H1 (cell line): Measurements from ENCODE around the gene BAIAP2. TPM values are rescaled to one million over a fixed set of nuclear protein-coding genes. Genes with fewer than 3 reads are reported as not detected.

ENCODE experiments used
- CTCF ChIA-PET: fragments of 300-600 bp; sonication (Branson Sonifier 250); formaldehyde crosslinking; loops from one replicate; lab custom pipeline; 2021; ENCODE audit not compliant: partially characterized antibody; lab: Charles Lee
- POLR2A ChIA-PET: fragments of 300-600 bp; sonication (Branson Sonifier 250); formaldehyde crosslinking; loops from one replicate; lab custom pipeline; 2021; ENCODE audit warnings: inconsistent platforms; ENCODE audit not compliant: partially characterized antibody; lab: Charles Lee
- DNase-seq, 2 experiments: peaks; one replicate each; pipeline versions ENCODE4 v3.0.0 to v3.0.0-alpha.2; 2010 to 2022; ENCODE audit warnings: low spot score in 2 of 2, low read depth in 1 of 2, mixed read lengths in 1 of 2
- FAIRE-seq: peaks from 2 replicates; lab custom pipeline; 2011; peaks lifted over from hg19 to GRCh38; lab: Jason Lieb, UNC
- H2AFZ ChIP-seq: 2 replicates; pipeline ENCODE4 v1.8.1; 2012; ENCODE audit warnings: low read length, inconsistent platforms
- H2AK5ac ChIP-seq: 2 replicates; pipeline ENCODE4 v1.6.1; 2013; ENCODE audit warnings: low read depth, low read length
- H2BK120ac ChIP-seq: replicated peaks from 2 replicates; pipeline ENCODE3; 2013; ENCODE audit warnings: low read depth, low read length, inconsistent platforms
- H2BK12ac ChIP-seq: 2 replicates; pipeline ENCODE4 v1.6.1; 2013; ENCODE audit warnings: low read depth, low read length
- H2BK15ac ChIP-seq: 2 replicates; pipeline ENCODE4 v1.6.1; 2013; ENCODE audit warnings: low read length
- H2BK20ac ChIP-seq: 2 replicates; pipeline ENCODE4 v1.6.1; 2013; ENCODE audit warnings: low read length
- H2BK5ac ChIP-seq: 2 replicates; pipeline ENCODE4 v1.6.1; 2013; ENCODE audit warnings: low read depth, low read length
- H3K14ac ChIP-seq: 2 replicates; pipeline ENCODE4 v1.6.1; 2013; ENCODE audit warnings: inconsistent platforms; ENCODE audit not compliant: insufficient read length
- H3K18ac ChIP-seq: 2 replicates; pipeline ENCODE4 v1.6.1; 2013; ENCODE audit warnings: low read length; ENCODE audit errors: extremely low read depth
- H3K23ac ChIP-seq: 2 replicates; pipeline ENCODE4 v1.6.1; 2013; ENCODE audit warnings: inconsistent platforms; ENCODE audit not compliant: insufficient read length
- H3K23me2 ChIP-seq: 2 replicates; pipeline ENCODE4 v1.6.1; 2013; ENCODE audit warnings: low read depth, low read length
- H3K27ac ChIP-seq: 2 replicates; pipeline ENCODE4 v1.6.1; 2011; ENCODE audit warnings: low read depth, low read length, inconsistent platforms
- H3K27me3 ChIP-seq, 4 experiments: replicated peaks in 1 of 4; 1 replicate in 1 of 4; 2 replicates in 3 of 4; pipeline versions ENCODE4 v1.6.1 to v1.8.1; 2011 to 2013; ENCODE audit warnings: low read length in 3 of 4, mild to moderate bottlenecking in 3 of 4, inconsistent platforms in 2 of 4, mixed read lengths in 2 of 4, moderate library complexity in 1 of 4; ENCODE audit not compliant: control insufficient read depth in 3 of 4, insufficient read depth in 3 of 4; ENCODE audit errors: extremely low read depth in 1 of 4
- H3K36me3 ChIP-seq, 4 experiments: 2 replicates each; pipeline versions ENCODE4 v1.6.1 to v1.8.1; 2011 to 2013; ENCODE audit warnings: mild to moderate bottlenecking in 4 of 4, low read length in 3 of 4, moderate library complexity in 2 of 4, control low read depth in 1 of 4, inconsistent platforms in 1 of 4; ENCODE audit not compliant: insufficient read depth in 4 of 4, control insufficient read depth in 2 of 4
- H3K4ac ChIP-seq: replicated peaks from 2 replicates; pipeline ENCODE3; 2013; ENCODE audit warnings: low read length, low read depth, mixed read lengths, inconsistent platforms; ENCODE audit not compliant: insufficient read length
- H3K4me1 ChIP-seq, 4 experiments: replicated peaks in 1 of 4; 1 replicate in 1 of 4; 2 replicates in 3 of 4; pipeline versions ENCODE4 v1.6.1 to v1.8.1; 2011 to 2013; ENCODE audit warnings: low read length in 3 of 4, inconsistent platforms in 2 of 4, mixed read lengths in 1 of 4; ENCODE audit not compliant: insufficient read depth in 4 of 4, control insufficient read depth in 3 of 4
- H3K4me2 ChIP-seq, 2 experiments: 2 replicates each; pipeline versions ENCODE4 v1.6.1 to v1.8.1; 2011 to 2013; ENCODE audit warnings: low read depth in 2 of 2, low read length in 2 of 2, control low read depth in 1 of 2, inconsistent platforms in 1 of 2, mild to moderate bottlenecking in 1 of 2; ENCODE audit not compliant: insufficient read depth in 1 of 2
- H3K4me3 ChIP-seq, 4 experiments: fragments of 200-600, 300-600 bp in 1 of 4; sonication (generic), shearing (Covaris generic), sonication (Bioruptor Twin) in 1 of 4; 2 replicates each; pipeline versions ENCODE4 v1.5.1 to v1.8.1; 2011 to 2016; ENCODE audit warnings: low read length in 4 of 4, low read depth in 3 of 4, control low read depth in 2 of 4, inconsistent platforms in 2 of 4, mild to moderate bottlenecking in 2 of 4, mixed read lengths in 1 of 4, moderate library complexity in 1 of 4; ENCODE audit not compliant: insufficient read depth in 2 of 4; ENCODE audit errors: extremely low read depth in 1 of 4
- H3K56ac ChIP-seq: replicated peaks from 2 replicates; pipeline ENCODE3; 2013; ENCODE audit warnings: low read depth, mild to moderate bottlenecking, mixed read lengths, low read length, inconsistent platforms; ENCODE audit not compliant: insufficient read length
- H3K79me1 ChIP-seq: 2 replicates; pipeline ENCODE4 v1.6.1; 2013; ENCODE audit warnings: low read depth, low read length, control low read depth
- H3K79me2 ChIP-seq, 2 experiments: 2 replicates each; pipeline versions ENCODE4 v1.6.1 to v1.8.1; 2012 to 2013; ENCODE audit warnings: low read length in 2 of 2, mild to moderate bottlenecking in 2 of 2, inconsistent platforms in 1 of 2; ENCODE audit not compliant: insufficient read depth in 2 of 2, control insufficient read depth in 1 of 2
- H3K9ac ChIP-seq, 4 experiments: replicated peaks in 1 of 4; 1 replicate in 1 of 4; 2 replicates in 3 of 4; pipeline versions ENCODE4 v1.6.1 to v1.8.1; 2011 to 2013; ENCODE audit warnings: low read depth in 3 of 4, low read length in 3 of 4, control low read depth in 2 of 4, mild to moderate bottlenecking in 2 of 4, moderate library complexity in 2 of 4, inconsistent platforms in 1 of 4; ENCODE audit errors: extremely low read depth in 1 of 4
- H3K9me3 ChIP-seq, 2 experiments: 2 replicates each; pipeline versions ENCODE4 v1.6.1 to v1.8.1; 2012 to 2013; ENCODE audit warnings: mild to moderate bottlenecking in 2 of 2, moderate library complexity in 2 of 2, control low read depth in 1 of 2, inconsistent platforms in 1 of 2, low read depth in 1 of 2, low read length in 1 of 2, mixed read lengths in 1 of 2; ENCODE audit not compliant: insufficient read depth in 2 of 2
- H4K20me1 ChIP-seq, 2 experiments: replicated peaks in 1 of 2; 2 replicates each; pipeline versions ENCODE3 to v1.8.1; 2011 to 2013; ENCODE audit warnings: inconsistent platforms in 2 of 2, low read length in 2 of 2, mild to moderate bottlenecking in 1 of 2; ENCODE audit not compliant: insufficient read depth in 2 of 2, control insufficient read depth in 1 of 2
- H4K5ac ChIP-seq: 2 replicates; pipeline ENCODE4 v1.6.1; 2013; ENCODE audit warnings: low read length, low read depth, mixed read lengths, inconsistent platforms; ENCODE audit not compliant: insufficient read length
- H4K8ac ChIP-seq: 2 replicates; pipeline ENCODE4 v1.8.0; 2013; ENCODE audit warnings: mild to moderate bottlenecking, moderate library complexity, low read length, inconsistent platforms; ENCODE audit not compliant: insufficient read depth; ENCODE audit errors: extremely low read depth
- H4K91ac ChIP-seq: replicated peaks from 2 replicates; pipeline ENCODE3; 2013; ENCODE audit warnings: low read length, mixed read lengths, inconsistent platforms; ENCODE audit not compliant: insufficient read length
- BACH1 ChIP-seq: IDR thresholded peaks from 2 replicates; pipeline ENCODE4 v1.6.1; 2012; ENCODE audit warnings: low read length, improper control_type of control experiment
- BCL11A ChIP-seq, 2 experiments: IDR thresholded peaks; one replicate each; pipeline ENCODE4 v1.6.1; 2011; ENCODE audit warnings: low read depth in 2 of 2, low read length in 2 of 2, mild to moderate bottlenecking in 2 of 2
- EGR1 ChIP-seq: IDR thresholded peaks from 2 replicates; pipeline ENCODE4 v1.6.1; 2011; ENCODE audit warnings: low read depth, low read length, borderline replicate concordance
- EZH2 ChIP-seq: fragments of 200-600 bp; sonication (generic); IDR thresholded peaks from 2 replicates; pipeline ENCODE4 v1.7.1; 2012; ENCODE audit warnings: low read depth, mild to moderate bottlenecking, moderate library complexity, low read length, inconsistent platforms; ENCODE audit not compliant: severe bottlenecking
- JUN ChIP-seq: IDR thresholded peaks from 2 replicates; pipeline ENCODE4 v1.6.1; 2011; ENCODE audit warnings: low read depth, mild to moderate bottlenecking, improper control_type of control experiment, low read length
- KDM1A ChIP-seq: fragments of 200-600, 300-600 bp; sonication (generic); IDR thresholded peaks from 2 replicates; pipeline ENCODE4 v1.7.1; 2016; ENCODE audit warnings: mild to moderate bottlenecking, low read length, borderline replicate concordance
- TAF7 ChIP-seq: optimal IDR thresholded peaks from 2 replicates; pipeline ENCODE3; 2011; ENCODE audit warnings: low read depth, mild to moderate bottlenecking, inconsistent platforms, low read length, moderate library complexity, borderline replicate concordance
- TEAD4 ChIP-seq: IDR thresholded peaks from 2 replicates; pipeline ENCODE4 v1.6.1; 2012; ENCODE audit warnings: low read depth, low read length, inconsistent platforms, mixed read lengths
- WGBS, 2 experiments: shearing (Covaris generic) in 1 of 2; methylation state at CpG; one replicate each; pipeline versions ENCODE4 v1.1.6 to v1.1.7; 2013 to 2015; ENCODE audit warnings: low lambda C conversion rate in 2 of 2, mixed read lengths in 2 of 2, inconsistent platforms in 1 of 2, low coverage in 1 of 2, missing lambda C conversion rate in 1 of 2; ENCODE audit not compliant: insufficient replicate concordance in 2 of 2, insufficient coverage in 1 of 2, insufficient read length in 1 of 2; ENCODE audit errors: extremely low coverage in 1 of 2, missing lambda C conversion rate in 1 of 2; 5-methylcytosine and 5-hydroxymethylcytosine counted together
- polyA plus RNA-seq, 7 experiments: library from polyadenylated mRNA; depleted of rRNA in 3 of 7; stranded (reverse) in 5 of 7; unstranded in 2 of 7; fragments of >200 nt in 5 of 7; fragments of 200-250 nt in 2 of 7; gene quantifications; 1 replicate in 5 of 7; 2 replicates in 1 of 7; 4 replicates in 1 of 7; pipeline versions ENCODE4 v1.2.1 to v1.2.3, GENCODE V29; 2011 to 2013; ENCODE audit warnings: missing spikeins in 2 of 7, mixed read lengths in 2 of 7
- total RNA-seq: library from RNA; stranded (reverse); fragmentation: NEBNext Ultra II Directional; extraction: Animal tissue kit (Norgen Biotek cat#: 25700); gene quantifications from 2 replicates; pipeline ENCODE4 v1.2.1, GENCODE V29; 2021
- TF ChIP-seq, protein P1 (sequence below): IDR thresholded peaks from 2 replicates; pipeline ENCODE4 v1.6.1; 2012; ENCODE audit warnings: inconsistent platforms
- TF ChIP-seq, protein P2 (sequence below): IDR thresholded peaks from 2 replicates; pipeline ENCODE4 v1.6.1; 2012; ENCODE audit warnings: inconsistent platforms

The BAIAP2 gene
- total and polyA plus RNA-seq, 2 of the 8 experiments (the other 6 are each of a cell fraction or from before 2014, with no cell fraction given) = 10.0 to 22.8 TPM

DNA sequence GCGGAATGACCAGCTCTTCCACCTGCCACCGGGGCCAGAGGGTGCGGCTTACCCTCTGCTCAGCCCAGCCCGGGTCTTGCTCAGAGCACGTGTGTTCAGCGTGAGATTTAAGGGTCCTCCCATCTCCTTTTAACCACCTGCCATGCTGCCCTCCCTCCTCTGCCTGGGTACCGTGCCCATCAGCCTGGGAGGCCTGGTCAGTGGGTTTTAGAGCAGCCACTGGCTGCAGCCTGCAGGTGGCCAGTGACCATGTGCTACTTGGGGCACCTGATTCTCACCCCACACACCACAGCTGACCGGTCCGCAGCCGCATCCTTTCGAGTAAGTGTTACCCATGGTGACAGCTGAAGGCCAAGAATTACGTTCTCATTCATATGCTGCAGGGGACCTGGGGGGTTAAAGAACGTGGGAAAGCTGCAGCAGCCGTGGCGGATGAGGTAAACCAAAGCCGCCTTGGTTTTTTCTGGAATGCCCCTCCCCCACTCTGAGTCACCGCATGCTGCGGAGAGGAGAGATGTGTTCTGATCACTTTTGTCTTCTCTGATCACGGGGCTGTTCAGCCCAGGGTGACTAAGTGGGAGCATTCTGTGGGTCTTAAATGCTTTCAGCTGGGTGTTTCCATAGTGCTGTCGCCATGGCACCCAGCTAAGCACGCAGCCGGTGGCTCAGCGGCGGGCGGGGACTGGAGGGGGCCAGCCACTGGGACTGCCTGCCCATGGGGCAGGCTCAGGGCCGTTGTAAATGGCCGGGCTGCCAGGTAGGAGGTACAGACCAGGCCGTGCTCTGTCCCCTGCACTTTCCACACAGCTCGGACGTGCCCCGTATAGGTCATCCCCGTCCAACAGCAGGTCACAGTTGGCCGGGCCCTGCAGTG, 59.8 kb downstream of the BAIAP2 start:
- Histone ChIP-seq H2BK120ac (no peak overlapping the region), H4K8ac (peak overlapping the region; percentile 62), H3K79me2 (no peaks in the 10 kb centered on the region), H3K56ac (no peak overlapping the region), H3K9me3 (no peaks in the 10 kb centered on the region), H3K79me1 (no peaks in the 10 kb centered on the region), H3K27ac (no peak overlapping the region; the same call in 1 of the 2 replicates), H2BK20ac (no peak overlapping the region), H3K36me3 (no peaks in the 10 kb centered on the region), H3K9ac (peak overlapping the region in 1 of 4 experiments; percentile 13; a peak in 2 of 7 replicates), H3K23ac (no peak overlapping the region), H4K20me1 (peaks cover 0 to 2% of the 10 kb centered on the region in 2 experiments), H2BK15ac (peak overlapping the region; percentile 92), H2BK5ac (peak overlapping the region; percentile 82), H3K4me3 (no peak overlapping the region; a peak in 1 of 8 replicates), H3K18ac (peak overlapping the region; percentile 60), H2AFZ (no peak overlapping the region), H2AK5ac (peak overlapping the region; percentile 98), H4K91ac (peak overlapping the region; percentile 55), H3K23me2 (no peaks in the 10 kb centered on the region), H4K5ac (no peak overlapping the region), H3K27me3 (no peaks in the 10 kb centered on the region), H2BK12ac (peak overlapping the region; percentile 99), H3K14ac (no peak overlapping the region), H3K4me1 (peaks cover 7 to 40% (median 30%) of the 10 kb centered on the region in 4 experiments), H3K4ac (peak overlapping the region; percentile 78), H3K4me2 (peak overlapping the region in 1 of 2 experiments; percentile 9; a peak in 1 of 4 replicates)
- POLR2A ChIA-PET = interaction anchor here (1.0 to 1.2 kb wide), 2 partner anchors 61 to 144 kb away, joined by 3 read pairs; partner anchors contain the start of genes NDUFAF8 and TEPSIN
- DNase-seq (peak; percentile 73 to 76), FAIRE-seq (no peak)
- CTCF ChIA-PET = interaction anchor here (1.0 to 7.6 kb wide), 6 partner anchors 8 to 72 kb away, joined by 3 to 110 read pairs (median 16); no protein-coding TSS in a partner anchor
- 61% methylated on average over 28 of the region's 33 CpGs; no CpG with 5 or more reads in 1 of the 2 experiments for WGBS, 2 experiments
- TF ChIP-seq, protein P1, sequence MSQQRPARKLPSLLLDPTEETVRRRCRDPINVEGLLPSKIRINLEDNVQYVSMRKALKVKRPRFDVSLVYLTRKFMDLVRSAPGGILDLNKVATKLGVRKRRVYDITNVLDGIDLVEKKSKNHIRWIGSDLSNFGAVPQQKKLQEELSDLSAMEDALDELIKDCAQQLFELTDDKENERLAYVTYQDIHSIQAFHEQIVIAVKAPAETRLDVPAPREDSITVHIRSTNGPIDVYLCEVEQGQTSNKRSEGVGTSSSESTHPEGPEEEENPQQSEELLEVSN = peak; percentile 40; the same call in 1 of the 2 replicates
- TF ChIP-seq EGR1 (no peak), KDM1A (no peak), JUN (peak; percentile 48; the same call in 1 of the 2 replicates), BACH1 (no peak), EZH2 (no peak), TAF7 (no peak), TEAD4 (no peak), BCL11A (IDR thresholded peaks at IDR 0.05; ENCODE audit: low read depth in 2 of 2, low read length in 2 of 2) (no peak)
- TF ChIP-seq, protein P2, sequence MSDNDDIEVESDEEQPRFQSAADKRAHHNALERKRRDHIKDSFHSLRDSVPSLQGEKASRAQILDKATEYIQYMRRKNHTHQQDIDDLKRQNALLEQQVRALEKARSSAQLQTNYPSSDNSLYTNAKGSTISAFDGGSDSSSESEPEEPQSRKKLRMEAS = peak; percentile 62
